Keratinocyte (primary cell): Measurements from ENCODE around the gene PADI1. TPM values are rescaled to one million over a fixed set of nuclear protein-coding genes. Genes with fewer than 3 reads are reported as not detected.

Source experiments
- DNase-seq: peaks from one replicate; pipeline ENCODE4 v3.0.0-alpha.2; 2011; ENCODE audit warnings: low read depth, missing footprints, low spot score
- FAIRE-seq: peaks from 2 replicates; lab custom pipeline; 2011; peaks lifted over from hg19 to GRCh38; lab: Jason Lieb, UNC
- H2AFZ ChIP-seq: 2 replicates; pipeline ENCODE4 v1.6.0; 2012; ENCODE audit warnings: low read length, control low read depth, inconsistent platforms; ENCODE audit not compliant: control insufficient read depth
- H3K27ac ChIP-seq: 2 replicates; pipeline ENCODE4 v1.5.1; 2011; ENCODE audit warnings: low read length; ENCODE audit not compliant: control insufficient read depth, insufficient read depth
- H3K27me3 ChIP-seq: 3 replicates; pipeline ENCODE4 v1.6.0; 2011; ENCODE audit warnings: low read length; ENCODE audit not compliant: control insufficient read depth, insufficient read depth; ENCODE audit errors: extremely low read depth
- H3K36me3 ChIP-seq, 2 experiments: 2 replicates in 1 of 2; 3 replicates in 1 of 2; pipeline ENCODE4 v1.5.1; 2011; ENCODE audit warnings: low read length in 2 of 2, mild to moderate bottlenecking in 1 of 2; ENCODE audit not compliant: control insufficient read depth in 2 of 2, insufficient read depth in 2 of 2; ENCODE audit errors: extremely low read depth in 1 of 2
- H3K4me1 ChIP-seq: 3 replicates; pipeline ENCODE4 v1.5.1; 2011; ENCODE audit warnings: low read length; ENCODE audit not compliant: control insufficient read depth, insufficient read depth; ENCODE audit errors: extremely low read depth
- H3K4me2 ChIP-seq: 3 replicates; pipeline ENCODE4 v1.6.0; 2011; ENCODE audit warnings: low read depth, low read length; ENCODE audit not compliant: control insufficient read depth, insufficient read depth; ENCODE audit errors: extremely low read depth
- H3K4me3 ChIP-seq, 3 experiments: fragments of 200-600 bp in 1 of 3; sonication (generic) in 1 of 3; 2 replicates in 2 of 3; 3 replicates in 1 of 3; pipeline ENCODE4 v1.5.1; 2011 to 2016; ENCODE audit warnings: low read length in 3 of 3, mild to moderate bottlenecking in 3 of 3, control low read depth in 2 of 3, inconsistent platforms in 1 of 3, low read depth in 1 of 3, mixed read lengths in 1 of 3, mixed run types in 1 of 3, moderate library complexity in 1 of 3; ENCODE audit not compliant: control insufficient read depth in 2 of 3, insufficient read depth in 2 of 3; ENCODE audit errors: extremely low read depth in 1 of 3
- H3K79me2 ChIP-seq: 2 replicates; pipeline ENCODE4 v1.6.0; 2012; ENCODE audit warnings: low read length; ENCODE audit not compliant: control insufficient read depth, insufficient read depth
- H3K9ac ChIP-seq: 3 replicates; pipeline ENCODE4 v1.6.0; 2011; ENCODE audit warnings: low read length; ENCODE audit not compliant: control insufficient read depth, insufficient read depth; ENCODE audit errors: extremely low read depth
- H3K9me1 ChIP-seq: 3 replicates; pipeline ENCODE4 v1.6.0; 2011; ENCODE audit warnings: low read length; ENCODE audit not compliant: control insufficient read depth, insufficient read depth; ENCODE audit errors: extremely low read depth
- H3K9me3 ChIP-seq: 2 replicates; pipeline ENCODE4 v1.5.1; 2012; ENCODE audit warnings: low read depth, low read length; ENCODE audit not compliant: control insufficient read depth
- H4K20me1 ChIP-seq: 3 replicates; pipeline ENCODE4 v1.6.0; 2011; ENCODE audit warnings: low read length; ENCODE audit not compliant: control insufficient read depth, insufficient read depth; ENCODE audit errors: extremely low read depth
- EZH2 ChIP-seq: IDR thresholded peaks from one replicate; pipeline ENCODE4 v1.6.1; 2012; ENCODE audit warnings: inconsistent platforms, mild to moderate bottlenecking, low read length, moderate library complexity
- dilution Hi-C: fragments of 300-500 bp; cut with MboI; formaldehyde crosslinking; loops from one replicate; pipeline ENCODE4 v1.7.0; 2020; ENCODE audit warnings: low sequenced_read_pairs; ENCODE audit not compliant: extremely low pct_ligation_motif_present
- polyA minus RNA-seq, 3 experiments: library from RNA; depleted of rRNA, polyadenylated mRNA; stranded (reverse); fragments of >200 nt; gene quantifications; 1 replicate in 1 of 3; 2 replicates in 1 of 3; 3 replicates in 1 of 3; pipeline ENCODE4 v1.2.3, GENCODE V29; 2011
- polyA plus RNA-seq, 5 experiments: library from polyadenylated mRNA; depleted of rRNA in 3 of 5; stranded (reverse) in 3 of 5; stranded (forward) in 1 of 5; unstranded in 1 of 5; fragments of >200 nt; gene quantifications; 1 replicate in 1 of 5; 2 replicates in 3 of 5; 3 replicates in 1 of 5; pipeline versions ENCODE4 v1.2.1 to v1.2.3, GENCODE V29; 2011 to 2012; ENCODE audit warnings: missing spikeins in 2 of 5, low read depth in 1 of 5, low replicate concordance in 1 of 5
- TF ChIP-seq, protein P1 (sequence below), 3 experiments: IDR thresholded peaks in 1 of 3; conservative IDR thresholded peaks in 1 of 3; optimal IDR thresholded peaks in 1 of 3; 2 replicates in 2 of 3; 3 replicates in 1 of 3; pipeline versions ENCODE3 to v1.5.1; 2011; ENCODE audit warnings: low read length in 3 of 3, mild to moderate bottlenecking in 3 of 3, moderate library complexity in 2 of 3, control low read depth in 1 of 3, inconsistent platforms in 1 of 3; ENCODE audit not compliant: insufficient read depth in 2 of 3; ENCODE audit errors: extremely low read depth in 1 of 3

PADI1 gene, protein sequence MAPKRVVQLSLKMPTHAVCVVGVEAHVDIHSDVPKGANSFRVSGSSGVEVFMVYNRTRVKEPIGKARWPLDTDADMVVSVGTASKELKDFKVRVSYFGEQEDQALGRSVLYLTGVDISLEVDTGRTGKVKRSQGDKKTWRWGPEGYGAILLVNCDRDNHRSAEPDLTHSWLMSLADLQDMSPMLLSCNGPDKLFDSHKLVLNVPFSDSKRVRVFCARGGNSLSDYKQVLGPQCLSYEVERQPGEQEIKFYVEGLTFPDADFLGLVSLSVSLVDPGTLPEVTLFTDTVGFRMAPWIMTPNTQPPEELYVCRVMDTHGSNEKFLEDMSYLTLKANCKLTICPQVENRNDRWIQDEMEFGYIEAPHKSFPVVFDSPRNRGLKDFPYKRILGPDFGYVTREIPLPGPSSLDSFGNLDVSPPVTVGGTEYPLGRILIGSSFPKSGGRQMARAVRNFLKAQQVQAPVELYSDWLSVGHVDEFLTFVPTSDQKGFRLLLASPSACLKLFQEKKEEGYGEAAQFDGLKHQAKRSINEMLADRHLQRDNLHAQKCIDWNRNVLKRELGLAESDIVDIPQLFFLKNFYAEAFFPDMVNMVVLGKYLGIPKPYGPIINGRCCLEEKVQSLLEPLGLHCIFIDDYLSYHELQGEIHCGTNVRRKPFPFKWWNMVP
- polyA plus RNA-seq: 0.96 to 2.1 TPM (median 1.0 TPM) in 3 replicates
- 1.8 TPM for polyA plus RNA-seq (2011; ENCODE audit: low read depth)
- 0.49 and 0.83 TPM in 2 replicates for polyA plus RNA-seq (2011; cell fraction: cytosol; rRNA removed)
- 4.8 and 6.3 TPM in 2 replicates for polyA plus RNA-seq (2011; cell fraction: nucleus; rRNA removed)
- 0.77 and 9.9 TPM in 2 replicates for polyA plus RNA-seq (2012; ENCODE audit: low replicate concordance)
- polyA minus RNA-seq: 0.72 to 1.5 TPM (median 0.96 TPM) in 3 replicates
- not detected for polyA minus RNA-seq (2011; cell fraction: cytosol; rRNA and poly(A)+ RNA removed)
- polyA minus RNA-seq (2011; cell fraction: nucleus; rRNA and poly(A)+ RNA removed): 1.3 and 4.0 TPM in 2 replicates

DNA sequence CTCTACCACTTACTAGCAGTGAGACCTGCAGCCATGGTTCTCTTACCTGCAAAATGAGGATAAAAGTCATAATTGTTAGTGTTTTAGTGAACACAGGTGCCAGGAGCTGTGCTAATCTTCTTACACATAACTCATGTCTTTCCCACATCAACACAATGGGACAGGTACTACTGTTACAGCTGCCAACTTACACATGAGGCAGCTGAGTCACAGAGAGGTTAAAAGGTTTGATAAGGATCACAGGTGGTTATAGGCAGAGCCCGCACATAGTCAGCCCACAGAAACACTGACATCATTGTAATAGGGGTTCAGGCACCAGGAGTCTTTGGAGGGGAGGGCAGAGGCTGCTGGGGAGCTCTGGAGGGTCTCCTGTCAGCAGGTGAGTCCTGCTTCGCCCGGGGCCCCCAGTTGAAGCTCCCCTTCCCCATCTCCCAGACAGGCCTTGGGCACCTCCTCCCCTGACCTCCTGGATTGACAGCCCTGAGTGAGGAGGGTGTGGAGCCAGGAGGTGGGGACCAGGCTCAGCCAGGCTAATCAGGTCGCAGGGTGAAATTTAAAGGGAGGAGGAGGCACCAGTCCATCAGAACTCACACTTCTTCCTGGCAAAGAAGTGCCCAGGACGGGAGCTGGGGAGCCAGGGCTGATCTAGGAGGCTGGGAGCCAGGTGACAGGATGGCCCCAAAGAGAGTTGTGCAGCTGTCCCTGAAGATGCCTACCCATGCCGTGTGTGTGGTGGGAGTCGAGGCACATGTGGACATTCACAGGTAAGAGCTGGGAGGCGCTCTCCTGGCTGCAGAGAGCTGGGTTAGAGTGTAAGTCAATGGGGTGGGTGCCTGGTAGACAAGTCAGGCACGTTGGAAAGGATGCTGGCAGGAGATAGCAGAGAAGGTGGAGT, at the start of gene PADI1:
TSS of gene PADI1 (plus strand) at position 583 of the 895 bp plus-strand sequence. CDS start at position 673, 90 bp downstream.
- DNase-seq: no peak
- peaks cover 44% of the 10 kb centered on the region for H3K4me1 ChIP-seq
- no peaks in the 10 kb centered on the region for H3K27me3 ChIP-seq
- no peak for TF ChIP-seq EZH2
- TF ChIP-seq, protein P1, sequence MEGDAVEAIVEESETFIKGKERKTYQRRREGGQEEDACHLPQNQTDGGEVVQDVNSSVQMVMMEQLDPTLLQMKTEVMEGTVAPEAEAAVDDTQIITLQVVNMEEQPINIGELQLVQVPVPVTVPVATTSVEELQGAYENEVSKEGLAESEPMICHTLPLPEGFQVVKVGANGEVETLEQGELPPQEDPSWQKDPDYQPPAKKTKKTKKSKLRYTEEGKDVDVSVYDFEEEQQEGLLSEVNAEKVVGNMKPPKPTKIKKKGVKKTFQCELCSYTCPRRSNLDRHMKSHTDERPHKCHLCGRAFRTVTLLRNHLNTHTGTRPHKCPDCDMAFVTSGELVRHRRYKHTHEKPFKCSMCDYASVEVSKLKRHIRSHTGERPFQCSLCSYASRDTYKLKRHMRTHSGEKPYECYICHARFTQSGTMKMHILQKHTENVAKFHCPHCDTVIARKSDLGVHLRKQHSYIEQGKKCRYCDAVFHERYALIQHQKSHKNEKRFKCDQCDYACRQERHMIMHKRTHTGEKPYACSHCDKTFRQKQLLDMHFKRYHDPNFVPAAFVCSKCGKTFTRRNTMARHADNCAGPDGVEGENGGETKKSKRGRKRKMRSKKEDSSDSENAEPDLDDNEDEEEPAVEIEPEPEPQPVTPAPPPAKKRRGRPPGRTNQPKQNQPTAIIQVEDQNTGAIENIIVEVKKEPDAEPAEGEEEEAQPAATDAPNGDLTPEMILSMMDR (optimal IDR thresholded peaks at IDR 0.05 in 1 of 3, IDR thresholded peaks at IDR 0.05 in 1 of 3, conservative IDR thresholded peaks at IDR 0.05 in 1 of 3; ENCODE audit: extremely low read depth in 1 of 3, insufficient read depth in 2 of 3, low read length in 3 of 3): peak in 1 of 3 experiments; percentile 9
- H2AFZ ChIP-seq: no peak within 1 kb of the TSS
- peak within 1 kb of the TSS; percentile 61 for H3K27ac ChIP-seq
- no peaks in the 10 kb centered on the region for H4K20me1 ChIP-seq
- peak within 1 kb of the TSS; percentile 30 for H3K4me2 ChIP-seq
- H3K36me3 ChIP-seq: no peaks in the 10 kb centered on the region
- dilution Hi-C loops: no loop called here
- H3K4me3 ChIP-seq: no peak within 1 kb of the TSS
- H3K9ac ChIP-seq: peak within 1 kb of the TSS; percentile 51
- no peaks in the 10 kb centered on the region for H3K9me3 ChIP-seq
- peaks cover 2% of the 10 kb centered on the region for H3K9me1 ChIP-seq
- FAIRE-seq: peak; percentile 94
- no peaks in the 10 kb centered on the region for H3K79me2 ChIP-seq

DNA sequence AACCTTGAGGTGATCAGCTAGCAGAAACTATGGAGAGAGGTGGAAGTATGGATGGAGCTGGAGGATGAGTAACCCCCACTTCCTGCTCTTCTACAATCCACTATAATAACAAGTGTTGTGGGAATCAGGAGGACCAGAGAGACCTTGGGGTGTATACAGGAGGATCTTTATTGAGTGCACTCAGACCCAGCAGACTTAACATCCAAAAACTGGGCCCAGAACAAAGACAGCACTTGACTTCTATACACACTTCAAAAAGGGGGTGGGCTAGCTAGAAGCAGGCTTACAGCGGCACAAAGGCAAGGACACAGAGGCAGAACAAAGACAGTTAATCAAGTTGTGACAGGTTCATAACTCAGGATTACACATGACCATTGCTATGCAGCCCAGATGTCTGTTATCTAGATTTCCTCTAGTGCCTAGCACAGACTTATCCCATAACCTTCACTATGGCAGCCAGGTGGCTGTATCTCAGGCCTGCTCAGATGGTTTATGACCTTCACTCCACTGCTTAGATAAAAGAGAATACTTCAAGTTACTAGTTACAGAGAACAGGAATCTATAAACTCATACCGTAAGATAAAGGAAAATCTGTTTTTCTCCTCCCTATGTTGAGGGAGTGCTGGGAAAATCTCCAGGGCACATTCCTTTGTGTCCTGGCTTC, 49.5 kb upstream of the PADI1 start:
- Histone ChIP-seq H4K20me1 (no peaks in the 10 kb centered on the region), H3K4me2 (no peak overlapping the region), H3K27me3 (no peaks in the 10 kb centered on the region), H3K9me1 (no peaks in the 10 kb centered on the region), H3K4me1 (no peaks in the 10 kb centered on the region), H3K9me3 (peaks cover 12% of the 10 kb centered on the region), H3K9ac (no peak overlapping the region), H3K36me3 (no peaks in the 10 kb centered on the region), H3K4me3 (no peak overlapping the region), H2AFZ (no peak overlapping the region), H3K79me2 (no peaks in the 10 kb centered on the region), H3K27ac (no peak overlapping the region)
- dilution Hi-C loops: no loop called here
- TF ChIP-seq, protein P1 (optimal IDR thresholded peaks at IDR 0.05 in 1 of 3, IDR thresholded peaks at IDR 0.05 in 1 of 3, conservative IDR thresholded peaks at IDR 0.05 in 1 of 3; ENCODE audit: extremely low read depth in 1 of 3, insufficient read depth in 2 of 3, low read length in 3 of 3): no peak
- TF ChIP-seq EZH2: no peak
- no peak for FAIRE-seq
- DNase-seq: no peak
